NCI-H510A treated with DMSO at 0.1 percent for 48 hours (cell line): Measurements from ENCODE around the gene LCMT2.
"Not testable (repeated sequence)": the region's sequence is repeated elsewhere in the genome, so short reads cannot be mapped to it uniquely, and the experiment has no call there.

ENCODE experiments used
- DNase-seq: peaks from one replicate; lab custom pipeline; 2025; lab: John Stamatoyannopoulos, UW

LCMT2 gene

GRCh38 chr15:43314171-43314570 is 16.2 kb downstream of the LCMT2 start:
- no peak for DNase-seq

- DNase-seq: no peak
Measured at GRCh38 chr15:43312378-43312777, 18.0 kb downstream of the LCMT2 start.

GRCh38 chr15:43302205-43302817 is 28.1 kb downstream of the LCMT2 start, which contains the start of gene TGM7:
Gene TGM7, minus strand, starts transcription at chr15:43302255.
- no peak for DNase-seq

- no peak for DNase-seq
Measured at GRCh38 chr15:43299884-43300283, 30.5 kb downstream of the LCMT2 start.

GRCh38 chr15:43299411-43299810 is 31.0 kb downstream of the LCMT2 start:
- DNase-seq: no peak

GRCh38 chr15:43294091-43294706 is 36.2 kb downstream of the LCMT2 start:
- no peak for DNase-seq

GRCh38 chr15:43293432-43293831 is 36.9 kb downstream of the LCMT2 start:
- DNase-seq: no peak

GRCh38 chr15:43292375-43293078 is 37.8 kb downstream of the LCMT2 start:
- no peak for DNase-seq

GRCh38 chr15:43289656-43290055 is 40.7 kb downstream of the LCMT2 start:
- DNase-seq: not testable (repeated sequence)

GRCh38 chr15:43287254-43287653 is 43.1 kb downstream of the LCMT2 start:
- no peak for DNase-seq

- DNase-seq: no peak
Measured at GRCh38 chr15:43286074-43286473, 44.3 kb downstream of the LCMT2 start.

GRCh38 chr15:43285609-43286037 is 44.8 kb downstream of the LCMT2 start:
- peak; percentile 81 for DNase-seq

- no peak for DNase-seq
Measured at GRCh38 chr15:43283526-43283925, 46.8 kb downstream of the LCMT2 start.

GRCh38 chr15:43281926-43282602 is 48.3 kb downstream of the LCMT2 start:
- DNase-seq: no peak

- DNase-seq: no peak
Measured at GRCh38 chr15:43280996-43281395, 49.4 kb downstream of the LCMT2 start.

- DNase-seq: no peak
Measured at GRCh38 chr15:43279496-43279895, 50.9 kb downstream of the LCMT2 start.

GRCh38 chr15:43278869-43279268 is 51.5 kb downstream of the LCMT2 start:
- DNase-seq: no peak

GRCh38 chr15:43277901-43278300 is 52.5 kb downstream of the LCMT2 start:
- DNase-seq: no peak

- no peak for DNase-seq
Measured at GRCh38 chr15:43277231-43277823, 53.0 kb downstream of the LCMT2 start.

GRCh38 chr15:43276563-43277200 is 53.7 kb downstream of the LCMT2 start:
- no peak for DNase-seq

GRCh38 chr15:43275740-43276562 is 54.4 kb downstream of the LCMT2 start:
- no peak for DNase-seq
